DOHH2 (cell line): Measurements from ENCODE around the gene PELI3.
A peak's percentile ranks its signal among the peaks of the same experiment; 100 is the strongest.
"Not testable (repeated sequence)": the region's sequence is repeated elsewhere in the genome, so short reads cannot be mapped to it uniquely, and the experiment has no call there.

ENCODE experiments used
- H3F3A ChIP-seq: fragments of 200-600 bp; sonication (generic), shearing (Covaris generic); 2 replicates; pipeline ENCODE4 v1.6.0; 2016; ENCODE audit warnings: antibody characterized with exemption, mild to moderate bottlenecking; ENCODE audit not compliant: control insufficient read depth, insufficient read depth
- H3K27ac ChIP-seq: fragments of 200-600 bp; sonication (generic); 2 replicates; pipeline ENCODE4 v1.5.1; 2014; ENCODE audit warnings: low read depth, mild to moderate bottlenecking, low read length, moderate library complexity
- H3K27me3 ChIP-seq: fragments of 200-600 bp; sonication (generic); 2 replicates; pipeline ENCODE4 v1.6.1; 2014; ENCODE audit warnings: mild to moderate bottlenecking, low read length, mixed read lengths; ENCODE audit not compliant: control insufficient read depth
- H3K36me3 ChIP-seq: fragments of 200-600 bp; sonication (generic); 2 replicates; pipeline ENCODE4 v1.6.1; 2014; ENCODE audit warnings: mild to moderate bottlenecking, low read length, moderate library complexity, mixed read lengths; ENCODE audit not compliant: control insufficient read depth
- H3K4me1 ChIP-seq: fragments of 200-600 bp; sonication (generic); 2 replicates; pipeline ENCODE4 v1.6.1; 2014; ENCODE audit warnings: mild to moderate bottlenecking, low read length, mixed read lengths; ENCODE audit not compliant: control insufficient read depth
- H3K4me2 ChIP-seq: fragments of 200-600 bp; sonication (generic); 2 replicates; pipeline ENCODE4 v1.6.0; 2014; ENCODE audit warnings: mild to moderate bottlenecking, low read length, moderate library complexity
- H3K4me3 ChIP-seq: fragments of 200-600 bp; sonication (generic); 2 replicates; pipeline ENCODE4 v1.5.1; 2014; ENCODE audit warnings: mild to moderate bottlenecking, low read length, mixed read lengths
- H3K79me2 ChIP-seq: fragments of 200-600 bp; sonication (generic); 2 replicates; pipeline ENCODE4 v1.6.1; 2014; ENCODE audit warnings: mild to moderate bottlenecking, low read length, mixed read lengths; ENCODE audit not compliant: control insufficient read depth
- H3K9me2 ChIP-seq: fragments of 200-600 bp; sonication (generic); replicated peaks from 2 replicates; pipeline ENCODE4 v1.6.1; 2014; ENCODE audit warnings: mild to moderate bottlenecking, low read length, mixed read lengths; ENCODE audit not compliant: control insufficient read depth
- H3K9me3 ChIP-seq: fragments of 200-600 bp; sonication (generic); 2 replicates; pipeline ENCODE4 v1.6.1; 2014; ENCODE audit warnings: antibody characterized with exemption, low read length, mixed read lengths; ENCODE audit not compliant: control insufficient read depth, insufficient read depth
- H4K20me1 ChIP-seq: fragments of 200-600 bp; sonication (generic); 2 replicates; pipeline ENCODE4 v1.6.0; 2014; ENCODE audit warnings: low read depth, mild to moderate bottlenecking, antibody characterized with exemption, low read length, moderate library complexity; ENCODE audit not compliant: control insufficient read depth, insufficient read depth
- EZH2phosphoT487 ChIP-seq: fragments of 200-600 bp; sonication (generic); IDR thresholded peaks from 2 replicates; pipeline ENCODE4 v1.6.1; 2017; ENCODE audit warnings: borderline replicate concordance, mild to moderate bottlenecking, antibody characterized with exemption, low read length, moderate library complexity, mixed read lengths
- TF ChIP-seq, protein P1 (sequence below): fragments of 200-600 bp; sonication (generic); IDR thresholded peaks from one replicate; pipeline ENCODE4 v1.5.1; 2014; ENCODE audit warnings: antibody characterized with exemption, mild to moderate bottlenecking, low read depth, low read length; ENCODE audit not compliant: poor library complexity, severe bottlenecking

Gene PELI3

GRCh38 chr11:66429983-66430602 lies 36.6 kb upstream of the PELI3 start:
- no peaks in the 10 kb centered on the region for H3K9me2 ChIP-seq
- H3K9me3 ChIP-seq, result no peaks in the 10 kb centered on the region
- H4K20me1 ChIP-seq, result no peaks in the 10 kb centered on the region
- H3K4me2 ChIP-seq, result no peak overlapping the region
- no peaks in the 10 kb centered on the region for H3K27me3 ChIP-seq
- H3K27ac ChIP-seq, result no peak overlapping the region
- no peak overlapping the region for H3K4me3 ChIP-seq
- no peaks in the 10 kb centered on the region for H3K79me2 ChIP-seq
- TF ChIP-seq EZH2phosphoT487, result no peak
- TF ChIP-seq, protein P1, sequence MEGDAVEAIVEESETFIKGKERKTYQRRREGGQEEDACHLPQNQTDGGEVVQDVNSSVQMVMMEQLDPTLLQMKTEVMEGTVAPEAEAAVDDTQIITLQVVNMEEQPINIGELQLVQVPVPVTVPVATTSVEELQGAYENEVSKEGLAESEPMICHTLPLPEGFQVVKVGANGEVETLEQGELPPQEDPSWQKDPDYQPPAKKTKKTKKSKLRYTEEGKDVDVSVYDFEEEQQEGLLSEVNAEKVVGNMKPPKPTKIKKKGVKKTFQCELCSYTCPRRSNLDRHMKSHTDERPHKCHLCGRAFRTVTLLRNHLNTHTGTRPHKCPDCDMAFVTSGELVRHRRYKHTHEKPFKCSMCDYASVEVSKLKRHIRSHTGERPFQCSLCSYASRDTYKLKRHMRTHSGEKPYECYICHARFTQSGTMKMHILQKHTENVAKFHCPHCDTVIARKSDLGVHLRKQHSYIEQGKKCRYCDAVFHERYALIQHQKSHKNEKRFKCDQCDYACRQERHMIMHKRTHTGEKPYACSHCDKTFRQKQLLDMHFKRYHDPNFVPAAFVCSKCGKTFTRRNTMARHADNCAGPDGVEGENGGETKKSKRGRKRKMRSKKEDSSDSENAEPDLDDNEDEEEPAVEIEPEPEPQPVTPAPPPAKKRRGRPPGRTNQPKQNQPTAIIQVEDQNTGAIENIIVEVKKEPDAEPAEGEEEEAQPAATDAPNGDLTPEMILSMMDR, result peak; percentile 91
- H3K4me1 ChIP-seq, result no peaks in the 10 kb centered on the region
- H3F3A ChIP-seq, result 0 out of 2 replicates have a peak, but pooled peaks cover 3% of the 10 kb centered on the region
- peaks cover under 1% of the 10 kb centered on the region; the same call in 1 of the 2 replicates for H3K36me3 ChIP-seq

DNA sequence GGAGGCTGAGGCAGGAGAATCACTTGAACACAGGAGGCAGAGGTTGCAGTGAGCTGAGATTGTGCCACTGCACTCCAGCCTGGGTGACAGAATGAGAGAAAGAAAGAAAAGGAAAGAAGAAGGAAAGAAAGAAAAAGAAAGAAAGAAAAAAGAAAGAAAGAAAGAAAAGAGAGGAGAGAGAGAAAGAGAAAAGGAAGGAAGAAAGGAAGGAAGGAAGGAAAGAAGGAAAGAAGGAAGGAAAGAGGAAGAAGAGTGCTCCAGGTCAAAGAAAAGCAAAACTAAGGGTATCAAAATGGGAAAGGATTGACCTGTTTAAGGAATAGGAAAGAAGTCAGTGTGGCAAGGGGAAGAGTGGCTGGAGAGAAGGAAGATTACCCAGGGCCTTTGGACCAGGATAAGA lies 35.4 kb upstream of the PELI3 start:
- H3K79me2 ChIP-seq, H3K27me3 ChIP-seq, H3K9me2 ChIP-seq, H3K4me3 ChIP-seq, H3K4me2 ChIP-seq, H3K27ac ChIP-seq, H4K20me1 ChIP-seq, H3K9me3 ChIP-seq, H3F3A ChIP-seq, H3K4me1 ChIP-seq: not testable (repeated sequence)
- peaks cover 13% of the 10 kb centered on the region for H3K36me3 ChIP-seq

DNA sequence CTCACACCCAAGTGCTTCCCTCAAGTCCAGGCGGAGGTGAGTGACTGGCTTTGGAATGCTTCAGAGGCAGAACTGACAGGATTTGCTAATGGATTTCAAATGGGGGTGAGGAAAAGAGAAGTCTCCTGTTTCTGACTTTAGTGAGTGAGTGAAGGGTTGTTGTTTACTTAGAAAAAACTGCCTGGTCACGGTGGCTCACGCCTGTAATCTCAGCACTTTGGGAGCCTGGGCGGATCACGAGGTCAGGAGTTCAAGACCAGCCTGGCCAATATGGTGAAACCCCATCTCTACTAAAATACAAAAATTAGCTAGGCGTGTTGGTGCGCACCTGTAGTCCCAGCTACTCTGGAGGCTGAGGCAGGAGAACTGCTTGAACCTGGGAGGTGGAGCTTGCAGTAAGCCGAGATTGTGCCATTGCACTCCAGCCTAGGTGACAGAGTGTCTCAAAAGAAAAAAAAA lies 34.8 kb upstream of the PELI3 start:
- not testable (repeated sequence) for H3K4me3 ChIP-seq
- peaks cover 19% of the 10 kb centered on the region for H3K36me3 ChIP-seq

GRCh38 chr11:66432597-66432996 lies 34.1 kb upstream of the PELI3 start:
- Histone ChIP-seq H3K36me3 (peaks cover 22% of the 10 kb centered on the region), H3K9me2 (no peaks in the 10 kb centered on the region), H3K4me3 (no peak overlapping the region), H3K4me2 (no peak overlapping the region), H3K27me3 (no peaks in the 10 kb centered on the region), H3K27ac (no peak overlapping the region), H3K4me1 (peaks cover 2% of the 10 kb centered on the region; the same call in 1 of the 2 replicates), H3K79me2 (peaks cover 7% of the 10 kb centered on the region), H3K9me3 (no peaks in the 10 kb centered on the region), H4K20me1 (no peaks in the 10 kb centered on the region), H3F3A (0 out of 2 replicates have a peak, but pooled peaks cover 3% of the 10 kb centered on the region)
- TF ChIP-seq, protein P1, result no peak
- TF ChIP-seq EZH2phosphoT487, result no peak

More for the DNA sequence above, 34.8 kb upstream of the PELI3 start:
- H3K27ac ChIP-seq, H3K4me1 ChIP-seq, H3K4me2 ChIP-seq, H3K9me3 ChIP-seq, H3K27me3 ChIP-seq, H3K79me2 ChIP-seq, H3K9me2 ChIP-seq, H3F3A ChIP-seq, H4K20me1 ChIP-seq: not testable (repeated sequence)
